ENCODE data around the gene UBE2G1. TPM values are rescaled to one million over a fixed set of nuclear protein-coding genes. Genes with fewer than 3 reads are reported as not detected.

Gene UBE2G1
- total and polyA plus RNA-seq, 2 of the 13 experiments (the other 11 are each of a cell fraction or from before 2014, with no cell fraction given) = 27.9 to 42.6 TPM

GRCh38 chr17:4407216-4407615 is 40.7 kb upstream of the UBE2G1 start (continued):
- TF ChIP-seq TFDP2 (CRISPR knock-in tag; IDR thresholded peaks at IDR 0.05) = no peak
- TF ChIP-seq SMYD3 (CRISPR knock-in tag; IDR thresholded peaks at IDR 0.05) = no peak

- H3K4me3 ChIP-seq (replicated peaks in 1 of 3; ENCODE audit: insufficient read depth in 1 of 3, low read depth in 2 of 3, low read length in 3 of 3) = no peak overlapping the region
- no peak for TF ChIP-seq SMARCC2 (IDR thresholded peaks at IDR 0.05)
- no peak for TF ChIP-seq RCOR2 (CRISPR knock-in tag; IDR thresholded peaks at IDR 0.05)
- no peak for TF ChIP-seq ZNF562 (CRISPR knock-in tag; IDR thresholded peaks at IDR 0.05; ENCODE audit: borderline replicate concordance)
- TF ChIP-seq SUZ12 (IDR thresholded peaks at IDR 0.05; ENCODE audit: low read depth, low read length) = no peak
- no peak for TF ChIP-seq TFDP1 (CRISPR knock-in tag; IDR thresholded peaks at IDR 0.05; ENCODE audit: borderline replicate concordance)
- TF ChIP-seq THAP8 (CRISPR knock-in tag; IDR thresholded peaks at IDR 0.05; ENCODE audit: borderline replicate concordance) = no peak
- no peak for TF ChIP-seq ZNF720 (CRISPR knock-in tag; IDR thresholded peaks at IDR 0.05)
- in situ Hi-C loops (cut with HindIII; ENCODE audit: extremely low pct_ligation_motif_present, low pct_unique_long_range_greater_than_20kb) (no loop called here), intact Hi-C loops (cut with micrococcal nuclease; ENCODE audit: unreplicated experiment) (no loop called here)
- H3K79me2 ChIP-seq (ENCODE audit: insufficient read depth, low read length) = no peaks in the 10 kb centered on the region
- BruUV-seq (replicated peaks) = no TSS peak
- POLR2A ChIA-PET = no interaction called here
- FAIRE-seq = no peak
- H3K27ac ChIP-seq (ENCODE audit: extremely low read length, insufficient read depth, low read length) = no peak overlapping the region
- no peaks in the 10 kb centered on the region for H3K36me3 ChIP-seq (replicated peaks in 1 of 2; ENCODE audit: control insufficient read depth in 1 of 2, insufficient read depth in 2 of 2, low read length in 2 of 2)
- no peak for DNase-seq (ENCODE audit: low spot score)
- no peaks in the 10 kb centered on the region for H3K9me3 ChIP-seq (ENCODE audit: low read length)
- peaks cover 18% of the 10 kb centered on the region for H3K4me1 ChIP-seq (ENCODE audit: insufficient read depth, low read length)
- H3K9ac ChIP-seq (ENCODE audit: insufficient read depth, low read depth, low read length) = no peak overlapping the region
- 71% methylated on average over 10 of the region's 10 CpGs for WGBS (ENCODE audit: low lambda C conversion rate)
- H4K20me1 ChIP-seq (ENCODE audit: insufficient read depth, low read length) = no peaks in the 10 kb centered on the region
- ATAC-seq = no peak
- no peak overlapping the region for H3K4me2 ChIP-seq (ENCODE audit: low read depth, low read length)
- H3K27me3 ChIP-seq (ENCODE audit: control insufficient read depth in 1 of 2, insufficient read depth in 2 of 2, low read length in 2 of 2) = no peaks in the 10 kb centered on the region
- no peak overlapping the region for H2AFZ ChIP-seq (ENCODE audit: low read length)
- CTCF ChIA-PET (ENCODE audit: low intra/inter-chr PET ratio, low total read pairs) = no interaction called here
Observed at GRCh38 chr17:4406386-4406785, 39.9 kb upstream of the UBE2G1 start.

Measured in HepG2 (cell line).